ENCODE results near the gene UBASH3B.

UBASH3B gene

GRCh38 chr11:122649116-122649515, 6.4 kb upstream of the UBASH3B start:
- no peak for FAIRE-seq

GRCh38 chr11:122650619-122651018, 4.9 kb upstream of the UBASH3B start:
- no peak for FAIRE-seq

GRCh38 chr11:122652495-122652894, 3.0 kb upstream of the UBASH3B start:
- FAIRE-seq = no peak

- FAIRE-seq = no peak
Observed at GRCh38 chr11:122653916-122654585, 1.5 kb upstream of the UBASH3B start.

GRCh38 chr11:122656073-122656630, 630 bp downstream of the UBASH3B start:
- no peak for FAIRE-seq

- no peak for FAIRE-seq
Observed at GRCh38 chr11:122656631-122657101, 1.1 kb downstream of the UBASH3B start.

- FAIRE-seq = no peak
Observed at GRCh38 chr11:122659676-122660554, 4.4 kb downstream of the UBASH3B start.

GRCh38 chr11:122661182-122661945, 5.8 kb downstream of the UBASH3B start:
- no peak for FAIRE-seq

GRCh38 chr11:122663056-122663740, 7.7 kb downstream of the UBASH3B start:
- no peak for FAIRE-seq

GRCh38 chr11:122663764-122664163, 8.2 kb downstream of the UBASH3B start:
- no peak for FAIRE-seq

GRCh38 chr11:122664188-122664587, 8.7 kb downstream of the UBASH3B start:
- no peak for FAIRE-seq

- FAIRE-seq = no peak
Observed at GRCh38 chr11:122665861-122666260, 10.3 kb downstream of the UBASH3B start.

- FAIRE-seq = no peak
Observed at GRCh38 chr11:122666743-122667142, 11.2 kb downstream of the UBASH3B start.

GRCh38 chr11:122668562-122669090, 13.1 kb downstream of the UBASH3B start:
- FAIRE-seq = no peak

- FAIRE-seq = no peak
Observed at GRCh38 chr11:122670131-122670530, 14.6 kb downstream of the UBASH3B start.

GRCh38 chr11:122671400-122671891, 15.9 kb downstream of the UBASH3B start:
- FAIRE-seq = no peak

- FAIRE-seq = no peak
Observed at GRCh38 chr11:122672892-122673291, 17.4 kb downstream of the UBASH3B start.

GRCh38 chr11:122673701-122674100, 18.2 kb downstream of the UBASH3B start:
- no peak for FAIRE-seq

- no peak for FAIRE-seq
Observed at GRCh38 chr11:122676638-122677037, 21.1 kb downstream of the UBASH3B start.

- FAIRE-seq = no peak
Observed at GRCh38 chr11:122677256-122677655, 21.7 kb downstream of the UBASH3B start.

- no peak for FAIRE-seq
Observed at GRCh38 chr11:122678406-122678805, 22.9 kb downstream of the UBASH3B start.

GRCh38 chr11:122679466-122679865, 23.9 kb downstream of the UBASH3B start:
- no peak for FAIRE-seq

Data from islet of Langerhans (tissue), 1 donor.